Amygdala (tissue), 56 donors: Measurements from ENCODE around the gene APEH.
A peak's percentile ranks its signal among the peaks of the same experiment; 100 is the strongest.
"Not testable (repeated sequence)": the region's sequence is repeated elsewhere in the genome, so short reads cannot be mapped to it uniquely, and the experiment has no call there.

Experiments
- DNase-seq, 56 donors: peaks; one replicate each; lab custom pipeline; 2025; lab: John Stamatoyannopoulos, UW

Gene APEH

DNA sequence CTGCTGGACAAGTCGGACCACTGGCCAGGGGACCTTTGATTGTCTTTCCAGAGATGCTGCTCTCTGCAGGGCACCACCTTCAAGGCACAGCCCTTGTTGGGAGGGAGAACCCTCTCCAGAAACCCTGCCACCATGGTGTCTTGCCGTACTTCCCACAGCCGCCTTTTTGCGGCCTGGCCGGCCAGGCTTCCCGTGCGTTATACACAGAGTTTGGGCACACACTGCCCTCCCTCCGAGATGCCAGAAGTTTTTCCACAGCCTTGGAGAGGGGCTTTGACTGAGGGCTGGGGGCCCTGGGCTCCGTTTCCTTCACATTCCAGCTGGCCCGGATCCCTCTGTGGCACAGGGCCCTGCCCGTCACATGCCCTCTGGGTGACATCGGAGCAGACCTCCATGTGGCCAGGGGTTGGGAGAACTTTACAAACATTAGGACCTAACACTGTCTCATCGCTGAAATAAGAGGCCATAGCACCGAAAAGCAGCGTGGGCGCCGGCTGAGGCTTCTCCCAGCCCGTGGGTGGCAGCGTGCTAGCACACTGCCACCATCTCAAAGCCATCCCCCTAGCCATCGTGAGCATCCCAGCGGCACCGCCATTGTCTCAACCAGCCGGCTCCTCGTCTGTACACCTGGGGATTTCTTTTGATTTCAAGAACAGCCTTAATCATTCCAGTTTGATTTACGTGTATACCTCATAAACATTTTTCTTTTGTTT, 6.3 kb upstream of the APEH start:
- DNase-seq = peak in 3 of 56 donors; percentile 7 to 19 (median 9)

DNA sequence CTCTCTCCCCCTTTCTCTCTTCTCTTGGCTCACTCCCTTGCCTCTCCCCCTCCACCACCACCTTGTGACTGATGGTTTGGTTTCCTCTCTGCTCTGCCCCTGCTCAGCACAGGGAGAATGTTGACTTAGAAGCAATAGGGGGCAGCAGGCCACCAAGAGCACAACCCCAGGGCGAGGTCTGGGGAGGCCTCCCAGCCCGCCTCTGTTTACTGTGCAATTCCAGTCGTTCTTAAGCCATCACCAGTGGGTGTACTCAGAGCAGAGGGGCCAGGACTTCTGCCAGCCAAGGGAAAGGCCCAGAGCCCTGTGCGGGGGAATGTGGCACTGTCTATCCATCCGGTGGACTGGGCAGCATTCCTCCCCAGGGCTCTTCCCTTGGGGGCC, 5.7 kb upstream of the APEH start:
- DNase-seq = no peak

DNA sequence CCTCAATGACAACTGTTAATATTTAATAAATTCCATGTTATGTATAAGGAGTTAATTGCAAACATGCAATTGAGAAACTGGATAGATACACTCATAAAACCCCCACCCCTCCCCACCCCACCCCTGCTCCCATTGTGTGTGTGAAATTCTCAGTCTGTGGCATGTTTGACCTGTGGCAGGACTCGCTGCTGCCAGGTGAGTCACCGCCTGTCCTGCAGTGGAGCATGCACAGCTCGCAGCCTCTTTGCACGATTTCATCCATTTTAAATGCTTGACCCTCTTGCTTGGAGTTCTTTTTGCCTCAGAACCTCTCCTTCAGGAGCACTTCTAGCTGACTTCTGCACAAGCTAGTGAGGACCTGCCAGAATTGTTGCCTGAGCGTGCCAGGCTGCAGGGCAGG, 5.3 kb upstream of the APEH start:
- DNase-seq = no peak

DNA sequence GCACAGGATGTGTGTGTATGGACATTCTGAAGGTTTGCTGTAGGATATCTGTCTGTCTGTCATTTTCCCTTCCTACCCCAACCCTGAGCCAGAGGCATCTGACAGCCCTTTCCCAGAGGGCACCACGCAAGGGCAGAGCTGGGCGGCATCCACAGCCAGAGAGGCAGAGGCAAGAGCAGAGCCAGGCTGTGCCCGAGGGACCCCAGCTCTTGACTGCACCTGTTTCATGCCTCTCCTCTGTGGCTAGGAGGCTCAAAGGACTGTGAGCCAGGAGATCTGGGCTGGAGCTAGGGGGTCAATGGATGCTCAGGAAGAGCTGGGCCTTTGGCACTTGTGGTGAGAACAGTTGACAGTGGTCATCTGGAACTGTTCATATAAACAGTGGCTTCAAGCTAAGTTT, 4.8 kb upstream of the APEH start:
- no peak for DNase-seq

DNA sequence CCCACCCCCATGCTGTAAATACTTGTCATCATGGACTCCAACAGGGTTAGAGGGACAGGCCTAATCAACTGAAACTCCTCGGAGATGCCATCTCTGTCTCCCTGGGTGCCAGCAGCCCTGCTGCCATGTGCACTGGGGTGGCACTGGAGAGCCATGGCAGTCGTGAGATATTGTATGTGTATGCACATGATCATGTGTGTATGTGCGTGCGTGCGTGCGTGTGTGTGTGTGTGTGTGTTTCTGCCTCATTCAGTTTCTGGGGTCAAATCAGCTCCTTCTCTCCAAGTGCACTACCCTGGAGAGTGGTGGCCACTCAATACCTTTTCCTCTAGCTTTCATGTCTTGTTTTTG, 3.2 kb upstream of the APEH start:
- no peak for DNase-seq

DNA sequence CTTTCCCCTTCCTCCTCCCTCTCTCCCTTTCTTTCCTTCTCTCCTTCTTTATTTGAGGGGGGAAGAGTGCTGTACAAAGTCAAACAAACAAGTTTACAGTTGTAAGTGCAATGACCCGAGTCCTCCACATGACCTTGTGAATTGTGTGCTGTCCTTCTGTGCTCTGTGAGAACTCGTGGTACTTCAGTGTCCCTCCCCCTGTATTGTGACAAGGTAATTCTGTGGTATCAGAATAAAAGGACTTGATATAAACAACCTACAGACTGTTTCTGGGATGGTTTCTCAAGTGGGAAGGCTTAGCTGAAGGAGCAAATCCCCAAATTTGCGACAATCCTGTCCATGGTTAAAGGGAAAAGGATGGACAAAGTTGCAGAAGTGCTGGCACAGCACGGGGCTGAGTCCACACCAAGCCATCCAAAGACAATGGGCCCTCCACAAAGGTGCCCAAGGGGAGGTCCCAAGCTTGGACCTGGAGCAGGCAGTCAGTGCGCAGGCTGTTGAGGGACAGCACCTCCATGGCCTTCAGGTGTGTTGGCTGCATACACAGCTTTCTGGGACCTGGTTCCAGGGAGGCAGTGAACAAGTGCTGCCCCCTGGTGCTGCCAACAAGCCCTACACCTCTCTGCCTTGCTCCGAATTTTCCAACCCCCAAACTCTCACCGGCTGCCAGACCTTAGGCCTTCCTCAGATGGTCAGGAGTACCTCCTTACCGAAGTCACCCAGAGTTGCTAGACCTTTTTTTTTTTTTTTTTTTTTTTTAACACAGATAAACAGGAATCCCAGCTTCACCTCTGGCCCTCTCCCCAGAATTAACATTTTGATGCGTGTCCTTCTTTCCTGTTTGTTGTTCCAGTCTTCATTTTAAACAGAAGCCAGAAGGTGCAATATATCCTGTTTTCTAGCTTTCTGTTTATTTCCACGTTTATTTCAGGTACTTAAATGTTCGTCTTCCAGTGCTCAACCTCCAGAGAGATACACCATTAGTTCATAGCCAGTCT, 2.6 kb upstream of the APEH start:
- DNase-seq = no peak

DNA sequence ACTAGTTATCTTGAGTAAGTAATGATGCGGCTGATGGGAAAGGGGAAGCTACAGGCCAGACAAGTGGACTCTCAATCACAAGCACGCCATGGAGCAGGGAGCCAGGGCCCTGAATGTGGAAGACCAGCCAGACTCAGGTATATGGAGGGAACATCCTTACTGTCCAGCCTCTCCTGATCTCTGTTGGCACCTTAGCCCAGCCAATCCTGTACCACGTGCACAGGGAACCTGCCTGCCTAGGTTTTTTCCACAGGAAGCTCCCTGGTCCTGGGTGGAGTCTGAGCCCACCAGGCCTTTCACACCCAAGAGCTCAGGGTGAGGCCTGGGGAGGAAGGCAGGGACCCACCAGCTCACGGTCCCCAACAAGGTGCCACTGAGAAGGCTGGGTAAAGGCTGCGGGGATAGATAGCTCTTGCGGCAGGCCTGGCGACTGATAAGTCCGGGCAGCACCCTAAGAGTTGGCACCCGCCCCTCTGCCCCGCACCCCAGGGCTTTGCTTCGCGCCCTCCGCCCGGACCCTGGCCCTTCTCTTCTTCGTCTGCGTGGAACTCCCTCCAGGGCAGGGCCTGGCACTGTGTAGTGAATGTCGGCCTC, 933 bp upstream of the APEH start:
- no peak for DNase-seq

DNA sequence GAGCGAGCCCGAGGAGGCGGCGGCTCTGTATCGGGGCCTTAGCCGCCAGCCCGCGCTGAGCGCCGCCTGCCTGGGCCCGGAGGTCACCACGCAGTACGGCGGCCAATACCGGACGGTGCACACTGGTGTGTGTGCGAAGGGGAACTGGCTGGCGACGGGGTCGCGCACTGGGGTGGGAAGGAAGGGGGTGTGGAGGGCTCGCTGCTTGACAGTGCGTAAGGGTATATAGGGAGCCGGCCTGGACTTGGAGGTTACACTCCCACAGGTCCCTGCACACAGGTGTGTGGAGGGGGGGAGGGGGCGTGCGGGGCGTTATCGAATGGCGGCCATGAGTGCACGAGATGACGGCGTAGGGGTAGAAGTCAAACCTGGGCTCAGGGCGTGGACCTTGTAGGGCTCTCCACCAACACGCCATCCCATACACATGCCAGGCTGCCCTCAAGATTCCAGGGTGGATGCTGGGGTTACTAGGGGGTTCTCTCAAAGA, 389 bp downstream of the APEH start:
- DNase-seq = no peak

DNA sequence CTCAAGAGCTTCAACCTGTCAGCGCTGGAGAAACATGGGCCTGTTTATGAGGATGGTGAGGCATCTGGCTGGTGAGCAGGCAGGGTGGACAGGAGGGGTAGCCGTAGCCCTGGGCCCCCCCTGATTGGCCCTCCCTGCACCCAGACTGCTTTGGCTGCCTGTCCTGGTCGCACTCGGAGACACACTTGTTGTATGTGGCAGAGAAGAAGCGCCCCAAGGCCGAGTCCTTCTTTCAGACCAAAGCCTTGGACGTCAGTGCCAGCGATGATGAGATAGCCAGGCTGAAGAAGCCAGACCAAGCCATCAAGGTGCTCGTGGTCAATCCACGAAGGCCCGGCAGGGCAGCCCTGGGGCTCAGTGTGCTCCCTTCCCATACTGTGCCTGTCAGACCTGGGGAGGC, 1.8 kb downstream of the APEH start:
- no peak for DNase-seq

DNA sequence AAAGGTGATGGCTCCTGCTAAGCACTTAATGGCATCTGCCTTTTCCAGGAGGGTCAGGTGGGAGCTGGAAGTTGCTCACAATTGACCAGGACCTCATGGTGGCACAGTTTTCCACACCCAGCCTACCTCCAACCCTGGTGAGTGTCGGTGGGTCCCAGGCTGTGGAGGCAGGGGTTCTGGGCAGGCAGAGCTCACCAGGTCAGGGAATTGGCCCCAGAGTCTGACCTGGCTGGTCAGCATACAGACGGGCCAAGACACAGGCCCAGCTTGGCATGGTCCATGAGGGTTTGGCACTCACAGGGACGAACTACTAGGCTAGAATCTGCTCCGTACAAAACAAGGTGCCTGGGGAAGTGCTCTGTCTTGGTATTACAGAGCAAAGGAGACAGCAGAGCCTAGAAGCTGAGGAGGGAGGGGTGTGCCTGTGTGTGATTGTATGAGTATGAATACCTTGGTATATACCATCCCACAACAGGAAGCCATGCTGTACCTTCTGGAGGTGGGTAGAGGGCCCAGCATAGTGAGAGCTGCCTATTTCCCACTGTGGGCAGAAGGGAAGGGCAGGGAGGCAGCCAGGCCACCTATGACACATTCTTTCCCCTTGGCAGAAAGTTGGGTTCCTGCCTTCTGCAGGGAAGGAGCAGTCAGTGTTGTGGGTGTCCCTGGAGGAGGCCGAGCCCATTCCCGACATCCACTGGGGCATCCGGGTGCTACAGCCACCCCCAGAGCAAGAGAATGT, 6.5 kb downstream of the APEH start:
- DNase-seq = no peak

DNA sequence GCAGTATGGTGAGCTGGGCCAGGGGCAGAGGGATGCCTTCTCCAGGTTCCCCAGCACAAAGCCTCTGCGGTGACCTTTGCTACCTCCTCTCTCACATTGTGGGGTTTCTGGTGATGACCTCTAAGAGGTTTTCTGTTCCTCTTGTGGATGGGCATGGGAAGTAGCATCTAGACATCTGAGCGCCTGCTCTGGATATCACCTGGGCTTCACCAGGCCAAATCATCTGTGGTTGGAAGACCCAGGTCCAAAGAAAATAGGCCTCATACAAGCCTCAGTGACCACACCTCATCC, 7.0 kb downstream of the APEH start:
- no peak for DNase-seq

DNA sequence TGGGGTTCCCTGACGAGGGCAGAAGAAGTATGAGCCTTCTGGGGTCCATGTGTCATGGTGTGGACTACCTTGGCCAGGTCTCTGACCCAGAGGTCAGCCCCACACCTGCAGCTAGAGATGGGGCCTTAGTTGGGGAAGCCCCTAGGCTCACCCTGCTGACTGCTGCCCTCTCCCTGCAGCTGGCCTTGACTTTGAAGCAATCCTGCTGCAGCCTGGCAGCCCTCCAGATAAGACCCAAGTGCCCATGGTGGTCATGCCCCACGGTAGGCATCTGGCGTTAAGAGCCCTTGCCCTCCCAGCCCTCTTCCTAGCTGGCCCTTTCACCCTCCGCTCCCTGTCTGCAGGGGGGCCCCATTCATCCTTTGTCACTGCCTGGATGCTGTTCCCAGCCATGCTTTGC, 7.4 kb downstream of the APEH start:
- no peak for DNase-seq

DNA sequence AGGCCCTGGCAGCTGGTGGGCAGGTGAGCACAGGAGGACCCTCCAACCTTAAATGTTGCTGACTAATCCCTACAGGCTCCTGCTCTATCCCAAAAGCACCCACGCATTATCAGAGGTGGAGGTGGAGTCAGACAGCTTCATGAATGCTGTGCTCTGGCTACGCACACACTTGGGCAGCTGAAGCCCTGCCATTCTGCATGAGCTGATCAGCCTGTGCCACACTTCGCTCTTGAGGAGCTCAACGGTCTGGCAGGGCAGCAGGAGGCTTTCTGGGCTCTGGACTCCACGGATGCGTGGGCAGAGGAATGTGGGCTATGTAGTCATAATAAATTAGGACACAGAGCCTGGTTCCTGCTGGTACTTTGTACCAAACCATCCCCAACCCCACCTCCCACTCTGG, 9.0 kb downstream of the APEH start:
- DNase-seq = no peak

DNA sequence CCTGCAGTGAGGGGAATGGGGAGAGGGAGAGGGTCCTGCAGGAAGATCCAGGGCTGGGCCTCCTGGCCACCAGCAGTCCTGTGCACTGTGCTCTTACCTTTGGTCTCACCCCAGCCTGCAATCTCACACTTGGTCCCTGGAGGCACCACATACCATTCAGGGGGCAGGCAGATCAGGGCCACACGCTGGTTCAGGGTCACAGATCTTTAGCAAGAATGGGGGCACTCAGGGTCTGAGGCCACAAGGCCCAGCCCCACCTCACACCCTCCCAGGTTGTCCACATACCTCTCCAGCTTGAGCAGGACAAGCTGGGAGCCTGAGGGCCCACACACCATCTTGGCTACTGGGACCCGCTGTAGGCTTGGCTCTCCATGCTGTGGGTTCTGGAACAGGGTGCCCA, 10.3 kb downstream of the APEH start:
- DNase-seq = not testable (repeated sequence)

DNA sequence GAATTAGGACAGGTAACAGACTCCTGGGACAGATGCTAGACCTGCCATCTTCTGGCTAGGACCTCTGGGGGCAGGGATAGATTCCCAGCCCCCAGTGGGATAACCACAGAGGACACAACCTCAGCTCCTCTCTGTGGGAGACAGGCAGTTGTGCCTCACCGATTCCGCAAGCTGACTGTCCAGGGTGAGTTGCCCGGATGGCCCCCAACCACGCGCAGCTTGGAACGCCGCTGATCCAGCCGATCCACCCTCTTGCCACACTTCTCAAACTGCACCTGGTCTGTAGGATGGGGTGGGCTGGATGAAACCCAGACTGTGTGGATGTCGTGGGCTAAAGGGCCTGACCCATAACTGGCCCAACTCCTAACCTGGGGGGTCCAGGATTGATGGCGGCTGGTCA, 11.0 kb downstream of the APEH start:
- not testable (repeated sequence) for DNase-seq

DNA sequence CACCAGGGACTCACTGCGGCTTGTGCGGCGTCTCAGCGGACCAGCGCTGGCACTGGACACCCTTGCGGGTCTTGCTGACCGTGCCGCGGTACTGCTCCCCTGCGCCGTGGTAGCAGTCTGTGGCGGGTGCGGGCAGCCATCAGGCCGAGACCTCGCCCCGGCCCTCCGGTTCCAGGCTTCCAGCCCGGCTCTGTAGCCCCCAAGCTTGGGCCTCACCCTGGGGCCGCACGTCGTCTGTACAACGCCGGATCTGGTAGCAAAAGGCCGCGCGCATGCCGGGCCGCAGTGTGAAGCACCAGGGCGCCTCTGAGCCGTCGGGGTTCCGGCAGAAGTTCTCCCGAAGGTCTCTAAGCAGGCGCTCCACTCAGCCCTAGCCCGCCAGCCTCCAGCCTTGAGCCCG, 11.7 kb downstream of the APEH start:
- DNase-seq = not testable (repeated sequence)

DNA sequence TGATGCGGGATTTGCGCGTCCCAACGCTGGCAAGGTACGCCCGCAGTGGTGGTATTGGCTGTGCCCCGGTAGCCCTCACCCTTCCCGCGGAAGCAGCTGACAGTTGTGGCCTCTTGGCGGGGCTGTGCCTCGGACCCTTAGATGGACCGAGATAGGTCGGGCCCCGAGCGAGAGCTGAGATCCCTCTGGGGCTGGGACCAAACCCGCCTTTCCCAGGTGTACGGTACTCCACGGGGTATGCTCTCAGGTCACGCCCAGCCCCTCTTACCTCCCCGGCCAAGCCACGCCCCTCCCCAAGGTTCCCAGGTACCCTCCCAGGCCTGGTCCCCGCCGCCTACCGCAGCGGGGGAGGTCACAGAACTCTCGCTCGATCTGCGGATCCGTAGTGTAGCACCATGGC, 12.2 kb downstream of the APEH start:
- not testable (repeated sequence) for DNase-seq

DNA sequence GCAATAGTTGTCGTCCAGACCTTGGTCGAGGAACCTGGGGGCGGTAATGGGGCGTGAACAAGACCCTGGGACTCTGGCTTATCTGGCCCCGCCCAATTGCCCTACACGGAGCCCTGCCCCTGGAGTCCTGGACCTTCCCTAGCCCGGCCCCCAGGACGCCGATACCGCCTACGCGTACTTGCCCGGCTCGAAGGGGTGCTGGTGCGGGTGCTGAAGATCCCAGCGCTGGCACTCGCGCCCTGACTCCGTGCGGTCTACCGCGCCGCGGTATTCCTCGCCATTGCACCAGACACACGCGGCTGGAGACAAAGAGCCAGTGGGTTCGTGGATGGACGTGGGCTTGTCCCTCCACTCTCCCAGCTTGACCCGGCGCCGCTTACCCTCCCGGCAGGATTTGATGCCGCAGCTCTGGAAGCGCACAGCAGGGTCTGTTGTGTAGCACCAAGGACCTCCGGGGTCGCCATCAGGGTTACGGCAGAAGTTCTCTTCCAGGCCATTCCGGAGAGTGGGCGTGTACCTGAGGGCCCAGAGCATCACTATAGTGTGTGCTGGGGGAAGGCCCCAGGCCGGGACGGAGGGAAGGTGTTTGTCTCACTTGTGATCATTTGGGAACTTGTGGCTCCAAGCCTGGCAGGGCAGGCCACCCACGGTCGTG, 12.7 kb downstream of the APEH start:
- DNase-seq = not testable (repeated sequence)

DNA sequence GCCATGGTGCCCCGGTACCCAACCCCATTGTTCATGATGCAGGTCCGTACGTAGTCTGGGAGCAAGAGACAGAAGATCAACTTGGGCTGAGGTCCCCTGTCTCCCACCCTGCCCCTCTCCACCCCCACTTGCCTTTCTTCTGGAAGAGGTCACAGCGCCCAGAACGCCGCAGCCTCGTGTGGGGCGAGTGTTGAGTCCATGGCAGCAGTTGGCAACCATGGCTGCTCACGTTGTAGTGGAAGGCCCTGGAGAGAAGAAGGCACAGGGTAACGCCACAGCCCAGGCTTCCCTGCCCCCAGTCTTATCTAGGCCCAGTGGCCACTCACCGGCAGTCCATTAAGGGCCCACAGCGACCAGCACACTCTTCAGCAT, 13.3 kb downstream of the APEH start:
- not testable (repeated sequence) for DNase-seq

DNA sequence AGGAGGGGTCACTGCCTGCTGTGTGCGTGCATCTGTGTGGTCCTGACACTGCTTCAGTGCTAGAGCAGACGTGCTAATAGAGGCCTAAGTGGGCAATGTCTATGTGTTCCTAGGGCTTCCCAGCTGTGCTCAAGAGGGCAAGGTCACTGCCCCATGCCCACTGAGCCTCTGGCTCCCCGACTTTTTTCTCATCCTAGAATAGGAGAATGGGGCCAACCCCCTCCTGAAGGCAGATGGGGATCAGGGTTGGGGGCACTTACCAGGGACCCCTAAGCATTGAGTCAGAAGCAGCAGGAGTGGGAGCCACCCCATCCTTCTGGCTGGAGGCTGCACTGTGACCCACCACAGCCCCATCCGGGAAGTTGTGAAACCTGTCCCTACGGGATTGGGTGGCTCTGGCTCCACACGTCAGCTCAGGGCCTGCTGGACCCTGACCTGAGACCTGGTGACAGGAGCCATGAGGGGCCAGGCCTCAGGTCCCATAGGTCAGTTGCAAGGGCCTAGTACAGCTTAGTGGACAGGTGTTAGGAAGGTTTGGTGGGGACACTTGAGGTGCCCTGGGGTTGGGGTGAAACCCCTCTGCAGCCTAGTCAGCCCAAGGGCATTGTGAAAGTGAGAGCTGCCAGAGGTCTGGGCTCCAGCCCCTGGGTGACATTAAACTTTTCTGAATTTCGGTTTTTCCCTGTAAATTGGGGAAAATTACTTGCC, 14.3 kb downstream of the APEH start:
- DNase-seq = not testable (repeated sequence)
